ENCODE data around the gene TLCD3A.
A peak's percentile ranks its signal among the peaks of the same experiment; 100 is the strongest.

The TLCD3A gene

GRCh38 chr17:728911-729310 is 3.5 kb upstream of the TLCD3A start:
- H3K4me3 ChIP-seq (ENCODE audit: low read length), result no peak overlapping the region
- DNase-seq (ENCODE audit: low read depth), result no peak
- no peak for TF ChIP-seq CTCF (conservative IDR thresholded peaks at IDR 0.05; ENCODE audit: low read length)

- TF ChIP-seq CTCF (conservative IDR thresholded peaks at IDR 0.05; ENCODE audit: low read length), result no peak
- DNase-seq (ENCODE audit: low read depth), result no peak
- peak overlapping the region; percentile 72 for H3K4me3 ChIP-seq (ENCODE audit: low read length)
These were observed 741 bp upstream of the TLCD3A start for GRCh38 chr17:731644-732066.

GRCh38 chr17:732902-733720 is 715 bp downstream of the TLCD3A start:
- peak overlapping the region; percentile 73 for H3K4me3 ChIP-seq (ENCODE audit: low read length)
- DNase-seq (ENCODE audit: low read depth), result peak; percentile 44
- TF ChIP-seq CTCF (conservative IDR thresholded peaks at IDR 0.05; ENCODE audit: low read length), result no peak

GRCh38 chr17:733743-734142 is 1.3 kb downstream of the TLCD3A start:
- no peak for DNase-seq (ENCODE audit: low read depth)
- TF ChIP-seq CTCF (conservative IDR thresholded peaks at IDR 0.05; ENCODE audit: low read length), result no peak
- H3K4me3 ChIP-seq (ENCODE audit: low read length), result peak overlapping the region; percentile 73

GRCh38 chr17:737561-738113 is 5.2 kb downstream of the TLCD3A start:
- H3K4me3 ChIP-seq (ENCODE audit: low read length), result no peak overlapping the region
- no peak for TF ChIP-seq CTCF (conservative IDR thresholded peaks at IDR 0.05; ENCODE audit: low read length)
- no peak for DNase-seq (ENCODE audit: low read depth)

- TF ChIP-seq CTCF (conservative IDR thresholded peaks at IDR 0.05; ENCODE audit: low read length), result no peak
- no peak overlapping the region for H3K4me3 ChIP-seq (ENCODE audit: low read length)
- DNase-seq (ENCODE audit: low read depth), result no peak
These were observed 8.0 kb downstream of the TLCD3A start for GRCh38 chr17:740240-741017.

All from AG10803 (cell line).